ENCODE measurements around the gene FKTN.
A peak's percentile ranks its signal among the peaks of the same experiment; 100 is the strongest.
"Not testable (repeated sequence)": the region's sequence is repeated elsewhere in the genome, so short reads cannot be mapped to it uniquely, and the experiment has no call there.

FKTN gene

DNA sequence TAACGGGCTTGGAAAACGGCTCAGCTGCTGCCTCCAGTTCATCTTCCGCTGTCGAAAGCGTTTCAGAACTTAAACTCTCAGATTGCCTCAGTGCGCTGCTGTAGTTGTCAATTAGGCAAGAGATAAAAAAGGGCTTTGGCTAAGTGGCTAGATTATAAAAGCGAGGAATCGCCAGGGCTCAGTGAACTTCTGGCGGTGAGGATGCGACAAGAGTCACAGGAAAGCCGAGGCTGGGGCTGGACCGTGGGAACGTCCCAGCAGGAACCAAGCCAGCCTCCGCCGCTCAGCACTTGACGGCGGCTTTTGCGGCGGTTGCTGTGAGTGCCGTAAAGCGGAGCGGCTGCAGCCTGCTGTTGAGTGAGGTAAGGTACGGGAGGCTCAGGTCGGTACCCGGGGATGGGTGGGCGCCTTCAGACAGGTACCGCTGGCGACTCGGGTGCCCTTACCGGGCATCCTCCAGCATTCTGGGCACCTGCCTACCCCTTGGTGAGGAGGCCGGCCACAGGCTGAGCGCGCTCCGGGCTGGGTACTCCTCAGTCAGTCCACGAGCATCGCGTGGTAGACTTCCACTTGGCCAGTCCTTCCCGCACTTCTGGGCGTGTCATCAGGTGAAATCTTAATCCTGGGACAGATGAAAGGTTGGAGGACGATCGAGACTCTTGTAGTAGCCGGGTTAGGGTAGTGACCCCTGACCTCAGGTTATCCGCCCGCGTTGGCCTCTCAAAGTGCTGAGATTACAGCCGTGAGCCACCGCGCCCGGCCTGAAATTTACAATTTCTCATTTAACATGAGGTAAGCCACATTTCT lies at the start of gene FKTN:
TSS of gene FKTN (plus strand) at position 328 of the 807 bp plus-strand sequence. CDS start 16,902 bp downstream, outside the sequence.
- peak; percentile 79 to 81 for DNase-seq

- DNase-seq, result no peak
Measured at GRCh38 chr9:105508530-105508929, 49.4 kb upstream of the FKTN start.

GRCh38 chr9:105510024-105510423 lies 47.9 kb upstream of the FKTN start:
- DNase-seq, result no peak

DNA sequence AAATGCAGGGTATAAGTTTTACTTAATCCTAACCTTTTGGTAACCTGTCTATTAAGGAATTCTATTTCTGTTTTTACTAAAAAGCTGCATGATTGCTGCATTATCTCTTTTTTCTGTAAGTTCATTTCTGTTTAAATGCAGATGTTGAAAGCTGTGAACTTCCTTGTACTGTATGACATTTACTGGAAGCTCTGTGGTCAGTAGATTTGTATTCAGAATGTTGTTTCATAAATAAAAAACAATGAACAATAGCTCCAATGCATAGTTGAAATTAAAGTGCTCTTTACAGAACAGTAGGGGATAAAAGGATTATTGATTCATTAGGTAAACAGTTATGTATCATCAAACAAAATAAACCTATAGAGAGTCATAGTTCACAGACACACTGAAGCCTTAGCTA lies 46.5 kb upstream of the FKTN start:
- no peak for DNase-seq

DNA sequence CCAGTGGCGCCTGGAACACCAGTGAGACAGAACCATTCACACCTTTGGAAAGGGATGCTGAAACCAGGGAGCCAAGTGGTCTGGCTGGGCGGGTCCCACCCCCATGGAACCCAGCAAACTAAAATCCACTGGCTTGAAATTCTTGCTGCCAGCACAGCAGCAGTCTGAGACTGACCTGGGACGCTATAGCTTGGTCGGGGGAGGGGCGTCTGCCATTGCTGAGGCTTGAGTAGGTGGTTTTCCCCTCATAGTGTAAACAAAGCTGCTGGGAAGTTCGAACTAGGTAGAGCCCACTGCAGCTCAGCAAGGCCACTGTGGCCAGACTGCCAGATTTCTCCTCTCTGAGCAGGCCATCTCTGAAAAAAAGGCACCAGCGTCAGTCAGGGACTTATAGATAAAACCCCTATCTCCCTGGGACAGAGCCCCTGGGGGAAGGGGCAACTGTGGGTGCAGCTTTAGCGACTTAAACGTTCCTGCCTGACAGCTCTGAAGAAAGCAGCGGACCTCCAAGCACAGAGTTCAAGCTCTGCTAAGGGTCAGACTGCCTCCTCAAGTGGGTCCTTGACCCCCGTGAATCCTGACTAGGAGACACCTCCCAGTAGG lies 42.0 kb upstream of the FKTN start:
- no peak for DNase-seq

DNA sequence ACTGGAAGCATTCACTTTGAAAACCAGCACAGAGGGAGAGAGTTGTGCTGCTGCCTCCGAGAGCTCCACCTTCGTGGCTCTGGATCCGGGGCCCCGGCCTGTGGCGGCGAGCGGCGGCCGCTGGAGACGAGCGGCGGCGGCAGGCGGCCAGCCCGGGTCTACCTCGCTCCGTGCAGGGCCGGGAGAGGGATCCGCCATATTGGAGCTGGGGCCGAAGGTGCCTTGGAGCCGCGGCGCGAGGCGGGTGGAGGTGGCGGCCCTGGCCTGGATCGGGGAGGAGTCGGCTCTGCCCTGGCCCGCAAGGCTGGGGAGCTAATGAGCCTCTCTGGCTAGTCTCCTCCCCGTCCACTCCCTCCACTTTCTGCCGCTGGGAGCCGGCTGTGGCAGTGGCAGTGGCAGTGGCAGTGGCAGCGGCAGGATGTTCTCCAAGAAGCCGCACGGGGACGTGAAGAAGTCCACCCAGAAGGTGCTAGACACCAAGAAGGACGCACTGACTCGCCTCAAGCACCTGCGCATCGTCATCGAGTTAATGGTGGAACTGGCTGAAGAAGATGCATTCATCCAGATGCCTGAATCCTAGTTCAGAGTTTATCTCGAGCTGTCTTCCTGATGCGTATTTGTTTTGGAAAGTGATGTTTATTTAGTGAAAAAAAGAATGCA lies 38.1 kb upstream of the FKTN start:
- DNase-seq, result peak; percentile 5 to 17

DNA sequence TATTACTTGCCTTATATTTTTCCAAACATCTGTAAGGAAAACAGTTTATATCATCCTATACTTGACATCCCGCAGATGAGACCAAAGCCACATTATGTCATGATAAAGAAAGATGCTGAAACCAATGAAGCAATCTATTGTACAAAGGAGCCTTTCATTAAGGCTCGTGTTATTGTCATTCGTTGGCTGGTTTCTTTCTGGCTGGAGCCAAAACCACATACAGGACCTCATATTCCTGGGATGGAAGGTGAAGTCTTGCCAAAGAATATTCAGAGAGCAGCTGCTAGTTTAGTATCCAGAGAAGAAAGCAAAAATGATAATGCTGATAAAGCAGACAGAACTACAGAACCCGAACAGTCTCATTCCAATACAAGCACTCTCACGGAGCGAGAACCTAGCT lies 36.9 kb upstream of the FKTN start:
- DNase-seq, result not testable (repeated sequence)

- not testable (repeated sequence) for DNase-seq
Measured at GRCh38 chr9:105522618-105523385, 35.1 kb upstream of the FKTN start.

- no peak for DNase-seq
Measured at GRCh38 chr9:105531530-105531929, 26.4 kb upstream of the FKTN start.

DNA sequence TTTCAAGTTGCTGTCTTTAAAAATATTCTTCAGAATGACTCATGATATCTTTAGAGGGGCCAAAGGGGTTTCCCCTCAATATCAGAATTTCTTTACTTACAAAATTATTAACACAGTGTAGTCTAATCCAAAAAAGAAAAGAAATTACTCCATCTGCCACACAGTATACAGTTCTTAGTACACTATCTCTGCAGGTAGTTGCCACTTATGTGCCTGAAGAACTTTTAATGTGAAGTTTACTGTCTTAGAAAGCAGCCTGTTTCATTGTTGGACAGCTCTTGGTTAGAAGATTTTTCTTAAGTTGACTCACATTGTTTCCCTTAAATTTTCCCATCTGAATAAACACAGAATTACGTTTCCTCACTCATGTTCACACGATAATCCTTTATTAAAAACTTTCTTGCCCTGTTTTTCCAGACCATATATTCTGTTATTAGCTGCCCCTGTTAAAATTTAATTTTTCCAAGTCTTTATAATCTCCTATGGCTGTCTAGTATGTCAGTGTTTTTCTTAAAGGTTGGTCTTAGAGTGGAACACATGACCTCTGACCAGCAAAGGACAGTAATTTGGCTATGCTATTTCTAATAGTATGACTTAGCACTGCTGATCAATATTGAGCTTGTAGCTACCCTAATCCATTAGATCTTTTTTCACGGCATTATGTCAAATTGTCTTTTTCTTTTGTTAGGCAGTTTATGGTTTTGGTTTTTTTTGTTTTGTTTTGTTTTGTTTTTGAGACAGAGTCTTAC lies 21.8 kb upstream of the FKTN start:
- DNase-seq, result no peak

DNA sequence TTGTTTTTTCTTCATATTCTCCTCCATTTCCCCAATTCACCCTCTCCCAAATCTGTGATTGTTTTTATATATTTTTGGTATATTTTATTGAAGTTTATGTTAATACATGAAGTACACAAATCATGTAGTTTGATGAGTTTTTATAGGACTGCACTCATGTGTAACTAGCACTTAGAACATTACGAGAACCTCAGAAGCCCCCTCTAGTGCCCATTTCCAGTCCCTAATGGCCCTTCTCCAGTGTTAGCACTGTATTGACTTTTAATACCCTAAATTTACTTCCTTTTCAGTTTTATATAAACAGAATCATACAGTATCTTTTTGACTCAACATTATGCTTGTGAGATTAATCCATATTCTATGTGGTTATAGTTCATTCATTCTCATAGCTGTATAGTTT lies 18.5 kb upstream of the FKTN start:
- DNase-seq, result no peak

DNA sequence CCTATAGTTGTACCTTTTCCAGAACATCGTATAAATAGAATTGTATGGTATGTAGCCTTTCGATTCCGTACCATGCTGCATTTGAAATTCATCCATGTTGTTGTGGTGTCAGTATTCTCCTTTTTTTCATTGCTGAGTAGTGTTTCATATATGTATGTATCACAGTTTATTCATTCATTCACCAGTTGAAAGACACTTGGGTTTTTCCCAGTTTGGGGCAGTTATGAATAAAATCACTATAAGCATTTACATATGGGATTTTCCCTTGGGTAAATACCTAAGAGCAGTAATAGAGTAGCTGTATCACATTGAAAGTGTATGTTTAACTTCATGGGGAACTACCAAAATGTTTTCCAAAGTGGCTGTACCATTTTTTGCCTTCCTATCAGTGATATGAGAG lies 16.1 kb upstream of the FKTN start:
- DNase-seq, result no peak

DNA sequence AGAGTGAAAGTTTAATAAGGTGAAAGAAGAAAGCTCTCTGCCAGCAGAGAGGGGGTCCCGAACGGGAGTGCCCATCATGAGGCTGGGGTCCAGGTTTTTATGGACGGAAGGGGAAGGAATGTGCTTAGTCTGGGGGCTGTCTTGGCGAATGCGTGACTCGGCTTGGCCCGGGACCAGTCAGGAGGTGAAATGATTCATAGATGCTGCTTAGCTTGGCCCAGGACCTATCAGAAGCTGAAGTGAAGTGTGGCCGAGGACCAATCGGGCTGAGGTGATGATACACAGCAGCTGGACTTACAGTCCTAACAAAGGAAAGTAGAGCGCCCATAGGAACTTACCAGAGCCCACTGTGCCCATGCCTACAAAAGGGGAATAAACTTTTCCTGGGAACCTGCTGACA lies 3.9 kb upstream of the FKTN start:
- DNase-seq, result no peak

DNA sequence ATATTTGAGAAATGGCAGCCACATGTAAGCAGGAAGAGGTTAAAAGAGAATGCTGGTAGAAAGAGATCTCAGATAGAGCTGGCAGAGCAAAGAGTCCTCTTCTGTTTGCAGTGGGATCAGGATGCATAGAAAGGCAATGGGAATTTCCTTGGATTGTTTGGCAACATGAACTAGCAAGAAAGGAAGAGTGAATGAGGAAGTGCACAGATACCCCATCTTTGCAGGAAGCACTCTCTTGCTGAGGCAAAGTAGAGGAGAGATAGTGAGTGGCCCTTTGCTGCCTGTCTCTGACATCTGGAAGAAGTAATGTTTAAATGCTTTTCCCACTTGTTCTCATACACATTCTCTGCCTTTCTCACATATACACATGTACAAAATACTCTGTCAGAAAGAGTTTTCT lies 14.5 kb downstream of the FKTN start:
- no peak for DNase-seq

DNA sequence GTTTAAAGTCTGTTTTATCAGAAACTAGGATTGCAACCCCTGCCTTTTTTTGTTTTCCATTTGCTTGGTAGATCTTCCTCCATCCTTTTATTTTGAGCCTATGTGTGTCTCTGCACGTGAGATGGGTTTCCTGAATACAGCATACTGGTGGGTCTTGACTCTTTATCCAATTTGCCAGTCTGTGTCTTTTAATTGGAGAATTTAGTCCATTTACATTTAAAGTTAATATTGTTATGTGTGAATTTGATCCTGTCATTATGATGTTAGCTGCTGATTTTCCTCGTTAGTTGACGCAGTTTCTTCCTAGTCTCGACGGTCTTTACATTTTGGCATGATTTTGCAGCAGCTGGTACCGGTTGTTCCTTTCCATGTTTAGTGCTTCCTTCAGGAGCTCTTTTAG lies 22.0 kb downstream of the FKTN start:
- not testable (repeated sequence) for DNase-seq

GRCh38 chr9:105581550-105581949 lies 23.6 kb downstream of the FKTN start:
- not testable (repeated sequence) for DNase-seq

GRCh38 chr9:105593145-105593544 lies 35.2 kb downstream of the FKTN start:
- no peak for DNase-seq

DNA sequence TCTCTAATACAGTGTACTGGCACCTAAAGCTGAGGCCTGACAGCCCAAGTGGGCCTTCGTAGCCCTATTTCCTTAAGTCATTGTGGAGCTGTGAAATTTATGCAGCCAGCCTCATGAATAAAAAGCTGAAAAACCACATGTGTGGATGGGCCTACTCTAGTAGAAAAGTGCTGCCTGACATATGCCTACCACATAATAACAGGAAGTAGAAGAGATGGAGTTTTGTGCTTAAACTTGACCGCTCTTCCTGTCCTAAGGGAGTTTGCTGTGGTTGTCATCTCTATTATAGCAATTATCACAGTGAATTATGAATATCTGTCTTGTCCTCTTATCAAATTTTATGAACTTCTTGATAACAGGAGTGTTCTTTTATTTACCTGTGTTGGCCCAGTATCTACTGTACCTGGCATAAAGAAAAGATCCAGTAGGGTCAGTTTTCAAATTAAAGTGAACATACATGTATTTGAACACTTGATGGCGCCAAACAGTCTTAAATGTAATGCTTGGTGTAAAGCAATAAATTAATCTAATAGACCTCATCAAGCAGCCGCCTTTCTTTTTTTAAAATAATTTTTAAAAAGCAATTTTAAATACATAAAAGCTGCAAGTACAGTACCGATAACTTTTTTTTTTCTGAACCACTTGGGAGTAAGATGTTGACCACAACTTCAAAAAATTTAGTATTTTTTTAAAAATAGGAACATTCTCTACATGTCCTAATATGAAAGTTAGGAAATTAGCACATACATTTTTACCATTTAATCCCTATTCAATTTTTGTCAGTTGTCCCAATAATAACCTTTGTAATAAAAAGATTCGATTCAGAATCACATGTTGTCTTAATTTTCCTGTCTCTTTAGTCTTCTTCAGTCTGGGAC lies 51.0 kb downstream of the FKTN start:
- DNase-seq, result no peak

DNA sequence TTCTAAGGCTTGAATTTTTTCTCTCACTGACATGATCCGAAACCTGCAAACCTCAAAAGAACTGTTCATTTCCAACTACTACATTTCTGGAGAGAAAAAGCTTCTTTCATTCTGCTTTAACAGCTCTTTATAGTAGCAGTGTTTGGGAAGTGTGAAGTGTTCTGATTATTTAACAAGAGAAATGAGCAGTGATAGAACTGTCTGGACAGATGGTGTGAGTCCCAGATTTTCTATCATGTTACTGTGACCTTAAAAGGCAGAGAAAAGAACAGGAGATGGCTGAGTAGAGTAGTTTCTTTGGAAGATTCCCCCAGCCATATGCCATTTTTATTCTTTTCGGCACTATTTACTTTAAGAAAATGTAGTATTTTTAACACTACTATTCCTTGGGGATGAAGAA lies 63.1 kb downstream of the FKTN start:
- no peak for DNase-seq

DNA sequence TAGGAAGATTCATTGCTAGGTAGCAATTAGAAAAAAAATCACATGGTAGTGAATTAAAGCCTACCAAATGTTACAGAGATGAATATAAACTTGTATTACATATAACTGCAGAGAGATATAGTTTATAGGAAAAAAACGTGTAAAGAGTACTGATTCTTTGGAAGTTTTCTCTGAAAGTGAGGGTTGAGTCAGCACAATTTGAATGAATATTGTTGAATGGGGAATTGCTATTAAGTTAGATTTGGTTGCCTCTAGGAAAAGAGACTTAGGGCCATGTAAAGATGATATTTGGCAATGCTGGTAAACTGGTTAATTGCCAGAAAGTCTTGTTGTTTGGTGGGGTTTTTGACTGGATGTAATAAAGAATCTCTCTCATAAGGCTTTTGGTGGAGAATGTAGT lies 67.2 kb downstream of the FKTN start:
- DNase-seq, result no peak

DNA sequence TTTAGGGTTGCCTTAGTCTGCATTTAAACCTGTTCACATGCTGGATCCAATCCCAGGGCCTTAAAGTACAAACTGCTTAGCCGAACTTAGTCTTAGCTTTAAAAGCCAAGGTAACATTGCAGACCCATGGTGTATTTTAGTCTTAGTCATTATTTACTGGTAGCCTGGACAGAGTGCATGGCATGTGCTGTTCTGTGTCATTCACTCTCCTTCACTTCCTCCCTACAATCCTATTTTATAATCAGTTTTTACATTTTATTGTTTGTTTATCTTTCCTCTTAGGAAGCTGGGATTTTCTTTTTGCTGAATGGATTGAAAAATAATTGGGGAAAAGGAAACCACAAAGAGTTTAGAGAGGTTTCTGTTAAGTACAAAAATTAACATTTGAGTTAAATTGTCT lies 74.9 kb downstream of the FKTN start:
- no peak for DNase-seq

- DNase-seq, result no peak
Measured at GRCh38 chr9:105633411-105633810, 75.5 kb downstream of the FKTN start.

All from stimulated activated CD4-positive, alpha-beta T cell treated with anti-CD3 and anti-CD28 coated beads, Interleukin-4, amount 100 ng/mL, for 4 hours (primary cell).